LNCAP (cell line): ENCODE results near the gene ENG.

Experiments
- TF ChIP-seq, protein P1 (sequence below): fragments of 450-650 bp; IDR thresholded peaks from 2 replicates; pipeline ENCODE4 v1.5.1; 2017; ENCODE audit warnings: mild to moderate bottlenecking

ENG gene

DNA sequence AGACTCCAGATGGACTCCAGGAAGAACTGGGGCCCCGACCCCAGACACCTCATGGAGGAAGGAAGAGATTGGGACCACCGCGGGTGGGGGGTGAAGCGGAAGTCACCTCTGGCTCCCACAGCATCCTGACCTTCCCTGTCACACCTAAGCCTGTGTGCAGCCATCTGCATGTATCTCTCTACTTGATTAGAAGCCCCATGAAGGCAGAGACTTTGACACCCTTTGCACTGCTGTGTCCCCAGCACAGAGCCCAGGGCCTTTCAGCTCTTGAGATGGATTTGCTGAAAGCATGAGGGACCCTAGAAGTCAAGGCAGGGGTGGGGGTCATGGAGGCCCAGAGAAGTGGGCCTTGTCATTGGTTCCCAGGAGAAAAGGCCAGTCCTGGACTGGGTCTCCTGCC is 2.8 kb upstream of the ENG start:
- TF ChIP-seq, protein P1, sequence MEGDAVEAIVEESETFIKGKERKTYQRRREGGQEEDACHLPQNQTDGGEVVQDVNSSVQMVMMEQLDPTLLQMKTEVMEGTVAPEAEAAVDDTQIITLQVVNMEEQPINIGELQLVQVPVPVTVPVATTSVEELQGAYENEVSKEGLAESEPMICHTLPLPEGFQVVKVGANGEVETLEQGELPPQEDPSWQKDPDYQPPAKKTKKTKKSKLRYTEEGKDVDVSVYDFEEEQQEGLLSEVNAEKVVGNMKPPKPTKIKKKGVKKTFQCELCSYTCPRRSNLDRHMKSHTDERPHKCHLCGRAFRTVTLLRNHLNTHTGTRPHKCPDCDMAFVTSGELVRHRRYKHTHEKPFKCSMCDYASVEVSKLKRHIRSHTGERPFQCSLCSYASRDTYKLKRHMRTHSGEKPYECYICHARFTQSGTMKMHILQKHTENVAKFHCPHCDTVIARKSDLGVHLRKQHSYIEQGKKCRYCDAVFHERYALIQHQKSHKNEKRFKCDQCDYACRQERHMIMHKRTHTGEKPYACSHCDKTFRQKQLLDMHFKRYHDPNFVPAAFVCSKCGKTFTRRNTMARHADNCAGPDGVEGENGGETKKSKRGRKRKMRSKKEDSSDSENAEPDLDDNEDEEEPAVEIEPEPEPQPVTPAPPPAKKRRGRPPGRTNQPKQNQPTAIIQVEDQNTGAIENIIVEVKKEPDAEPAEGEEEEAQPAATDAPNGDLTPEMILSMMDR, result no peak

DNA sequence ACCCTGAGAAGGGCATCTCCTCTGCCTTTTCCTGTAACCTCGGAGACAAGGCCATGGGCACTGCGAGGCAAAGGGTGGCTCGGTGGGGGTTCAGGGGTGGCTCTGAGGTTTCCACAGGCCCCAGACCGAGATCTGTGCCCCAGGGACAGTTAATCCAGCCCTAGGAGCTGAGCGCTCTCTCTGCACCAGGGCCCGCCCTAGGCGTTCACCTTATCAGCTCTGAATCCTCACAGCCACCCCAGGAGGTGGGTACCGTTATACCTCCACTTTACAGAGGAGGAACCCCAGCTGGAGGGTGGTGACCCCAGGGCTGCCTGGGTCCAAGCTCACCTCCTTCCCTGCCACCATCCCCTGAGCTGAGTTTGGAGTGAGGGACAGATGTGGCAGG is 2.3 kb upstream of the ENG start:
- TF ChIP-seq, protein P1, result no peak

DNA sequence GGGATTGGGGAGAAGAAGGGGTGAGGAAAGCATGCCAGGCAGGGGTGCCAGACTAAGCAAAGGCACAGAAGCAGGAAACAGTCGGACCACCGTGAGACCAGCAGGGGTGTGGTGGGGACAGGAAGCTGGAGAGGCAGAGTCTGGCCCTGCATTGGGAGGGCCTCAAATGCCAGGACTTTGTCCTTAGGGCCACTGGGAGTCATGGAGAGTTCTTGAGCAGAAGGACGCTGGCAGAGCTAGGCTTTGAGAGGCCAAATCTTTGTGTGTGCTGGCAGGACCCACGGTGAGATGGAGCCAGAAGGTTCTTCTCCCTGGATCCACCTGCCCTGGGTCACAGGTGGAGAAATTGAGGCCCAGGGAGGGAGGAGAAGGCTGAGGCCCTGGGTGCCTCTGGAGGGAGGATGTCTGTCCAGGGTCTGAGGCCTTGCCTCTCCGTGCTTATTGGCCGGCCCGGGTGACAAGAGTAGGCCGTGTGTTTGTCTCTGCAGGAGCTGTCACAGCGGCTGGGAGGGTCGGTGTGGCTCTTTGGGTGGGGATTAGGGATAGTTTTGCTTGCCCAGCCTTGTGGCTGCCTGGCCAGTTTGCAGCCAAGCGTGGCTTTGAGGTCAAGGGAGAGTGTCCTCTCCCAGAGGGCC is 1.8 kb upstream of the ENG start:
- TF ChIP-seq, protein P1, result no peak

DNA sequence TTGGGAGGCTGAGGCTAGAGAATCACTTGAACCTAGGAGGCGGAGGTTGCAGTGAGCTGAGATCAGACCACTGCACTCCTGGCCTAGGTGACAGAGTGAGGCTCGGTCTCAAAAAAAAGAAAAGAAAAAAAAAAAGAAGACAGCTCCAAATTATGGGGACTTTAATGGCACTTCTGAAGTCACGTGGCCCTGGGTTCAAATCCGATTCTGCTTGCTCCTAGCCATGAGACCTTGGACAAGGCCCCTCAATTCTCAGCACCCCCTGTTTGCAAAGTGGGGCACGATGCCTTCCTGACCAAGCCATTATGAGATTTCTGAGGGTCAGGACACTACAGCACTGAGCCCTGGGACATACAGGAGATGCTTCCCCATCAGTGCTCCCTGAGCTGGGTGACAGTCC is 1.1 kb upstream of the ENG start:
- TF ChIP-seq, protein P1, result no peak

DNA sequence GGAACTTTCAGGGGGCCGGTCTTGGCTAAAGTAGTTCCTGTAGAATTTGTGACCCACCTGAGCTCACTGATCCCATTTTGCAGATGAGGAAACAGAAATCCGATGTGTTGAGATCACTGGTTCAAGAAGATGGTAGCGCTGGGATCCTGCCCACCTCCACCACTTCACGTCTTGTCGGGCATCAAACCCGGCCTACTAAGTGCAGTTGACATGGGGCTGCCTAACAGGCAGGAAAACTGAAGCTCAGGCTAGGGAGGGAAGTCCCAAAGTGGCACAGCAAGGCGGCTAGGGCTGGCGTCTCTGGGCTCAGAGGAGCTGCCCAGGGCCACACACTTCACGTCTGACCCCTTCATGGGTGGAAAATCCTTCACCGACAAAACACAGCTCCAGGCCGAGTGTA is 502 bp upstream of the ENG start:
- TF ChIP-seq, protein P1, result no peak

DNA sequence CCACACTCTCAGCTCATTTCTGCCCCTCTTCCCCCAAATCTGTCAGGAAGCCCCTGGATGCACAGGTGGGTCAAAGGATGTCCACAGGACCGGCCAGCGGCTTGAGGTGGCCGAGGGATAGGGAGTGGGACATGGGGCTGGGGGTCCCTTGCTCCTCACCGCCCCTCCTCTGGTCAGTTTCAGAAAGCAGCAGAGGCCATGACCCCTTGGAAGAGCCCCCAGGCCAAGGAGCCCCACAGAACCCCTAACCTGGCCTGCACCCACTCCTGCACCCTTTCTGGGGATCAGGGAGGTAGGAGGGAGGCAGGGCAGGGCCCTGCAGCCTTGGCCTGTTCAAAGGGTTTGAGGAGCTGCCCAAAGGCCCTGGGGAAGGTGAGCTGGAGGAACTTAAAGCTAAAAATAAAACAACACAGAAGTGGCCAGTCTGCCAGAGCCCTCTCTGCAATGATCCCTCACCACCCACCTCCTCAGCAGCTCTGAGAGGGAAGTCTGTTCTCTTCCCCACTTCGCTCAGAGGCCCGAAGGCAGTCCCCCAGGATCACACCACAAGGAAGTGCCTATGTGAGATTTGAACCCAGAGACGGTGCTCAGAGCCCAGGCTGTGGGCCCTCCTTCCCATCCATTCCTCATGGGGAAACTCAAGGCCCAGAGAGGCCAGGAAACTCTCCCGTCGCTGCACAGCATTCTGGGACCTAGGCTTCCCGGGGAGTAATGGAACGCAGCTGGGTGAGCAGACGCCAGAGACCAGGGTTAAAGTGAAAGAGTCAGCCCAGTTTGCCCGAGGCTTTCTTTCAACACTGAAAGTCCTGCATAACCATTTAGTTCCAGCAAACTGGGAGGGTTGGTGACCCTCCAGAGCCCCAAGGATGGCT is 910 bp downstream of the ENG start:
- TF ChIP-seq, protein P1, result no peak

DNA sequence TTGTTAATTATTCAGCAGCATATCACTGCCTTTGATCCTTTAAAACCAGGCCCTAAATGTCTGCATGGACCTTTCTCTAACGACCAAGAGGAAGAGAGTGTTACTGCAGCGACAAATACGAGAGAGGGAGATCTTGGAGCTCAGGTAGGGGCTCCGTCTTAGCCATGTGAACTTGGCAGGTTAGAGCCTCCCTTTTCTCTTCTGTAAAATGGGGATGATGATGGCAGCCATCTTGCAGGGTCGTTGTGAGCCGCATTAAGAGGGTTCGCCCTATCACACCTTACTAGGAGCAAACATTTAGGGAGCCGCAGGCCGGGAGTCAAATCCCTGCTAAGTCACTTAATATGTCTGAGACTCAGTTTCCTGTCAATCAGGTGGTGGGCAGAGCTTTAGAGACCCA is 1.6 kb downstream of the ENG start:
- TF ChIP-seq, protein P1, result no peak
